NCI-H2227 (cell line): ENCODE results near the gene ODC1.
A peak's percentile ranks its signal among the peaks of the same experiment; 100 is the strongest.
"Not testable (repeated sequence)": the region's sequence is repeated elsewhere in the genome, so short reads cannot be mapped to it uniquely, and the experiment has no call there.

ENCODE experiments used
- DNase-seq: peaks from one replicate; lab custom pipeline; 2025; ENCODE audit not compliant: unreplicated experiment; lab: John Stamatoyannopoulos, UW

ODC1 gene

GRCh38 chr2:10447895-10448575, at the start of gene ODC1:
TSS of gene ODC1 (minus strand) at chr2:10448327. CDS start at chr2:10445032, 3,295 bp downstream.
- peak; percentile 99 for DNase-seq

- DNase-seq: peak; percentile 76
Observed at GRCh38 chr2:10497797-10498251, 49.7 kb upstream of the ODC1 start.

- no peak for DNase-seq
Observed at GRCh38 chr2:10495988-10496313, 47.8 kb upstream of the ODC1 start.

DNA sequence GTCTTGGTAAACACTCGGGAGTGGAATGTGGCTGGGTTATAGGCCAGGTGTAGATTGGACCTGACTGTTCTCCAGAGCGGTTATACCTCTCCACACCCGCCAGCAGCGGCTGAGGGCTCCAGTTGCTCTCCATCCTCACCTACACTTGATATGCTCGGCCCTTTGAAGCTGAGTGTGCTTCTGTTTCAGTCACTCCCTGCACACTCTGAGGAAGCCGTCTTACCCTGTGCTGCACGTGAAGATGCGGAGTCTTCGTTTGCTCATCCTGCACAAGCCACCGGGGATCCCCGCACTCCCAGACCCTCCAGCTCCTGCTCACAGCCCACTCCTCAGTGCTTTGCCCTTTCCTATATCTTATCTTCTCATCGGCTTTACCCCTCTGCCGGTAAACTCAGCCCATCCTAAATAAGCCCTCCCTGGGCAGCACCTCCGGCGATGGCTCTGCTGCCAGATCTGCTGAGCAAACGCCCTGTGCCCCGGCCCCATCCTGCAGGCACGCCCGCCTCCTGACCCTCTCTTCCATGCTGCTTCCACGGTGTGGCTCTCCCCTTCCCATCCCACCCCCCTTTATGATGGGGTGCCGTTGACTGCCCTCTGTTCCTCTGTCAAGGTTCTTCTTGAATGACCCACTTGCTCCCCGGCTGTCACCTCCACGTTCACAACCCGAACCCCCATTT, 47.3 kb upstream of the ODC1 start:
- DNase-seq: no peak

DNA sequence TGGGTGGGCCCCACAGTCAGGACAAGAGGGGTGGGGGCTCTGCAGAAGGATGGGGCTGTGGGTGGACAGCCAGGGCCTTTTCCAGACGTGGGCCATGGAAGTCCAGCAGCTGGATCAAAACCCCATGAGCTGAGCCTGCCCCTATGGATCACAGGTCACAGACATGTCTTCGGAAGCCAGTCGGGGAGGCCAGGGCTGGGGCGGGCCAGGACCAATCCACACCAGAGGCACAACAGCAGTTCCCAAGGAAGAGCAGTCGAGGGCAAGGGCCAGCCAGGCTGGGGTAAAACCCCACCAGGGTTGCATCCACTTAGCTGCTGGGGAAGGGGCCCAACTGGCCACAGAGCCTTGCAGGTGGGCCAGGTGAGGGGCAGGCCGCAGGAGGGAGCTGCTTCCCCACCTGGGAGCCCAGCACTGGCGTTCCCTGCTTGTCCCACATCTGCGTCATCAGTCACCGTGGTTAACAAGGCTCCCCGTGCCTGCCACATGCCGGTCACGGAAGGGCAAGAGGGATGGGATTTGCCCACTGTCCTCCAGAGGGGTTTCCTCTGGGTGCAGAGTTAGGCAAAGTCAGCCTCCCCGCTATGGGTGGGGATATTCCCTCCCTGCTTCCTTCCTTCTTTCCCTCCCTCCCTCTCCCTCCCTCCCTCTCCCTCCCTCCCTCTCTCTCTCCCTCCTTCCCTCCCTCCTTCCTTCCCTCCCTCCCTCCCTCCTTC, 46.4 kb upstream of the ODC1 start:
- no peak for DNase-seq

DNA sequence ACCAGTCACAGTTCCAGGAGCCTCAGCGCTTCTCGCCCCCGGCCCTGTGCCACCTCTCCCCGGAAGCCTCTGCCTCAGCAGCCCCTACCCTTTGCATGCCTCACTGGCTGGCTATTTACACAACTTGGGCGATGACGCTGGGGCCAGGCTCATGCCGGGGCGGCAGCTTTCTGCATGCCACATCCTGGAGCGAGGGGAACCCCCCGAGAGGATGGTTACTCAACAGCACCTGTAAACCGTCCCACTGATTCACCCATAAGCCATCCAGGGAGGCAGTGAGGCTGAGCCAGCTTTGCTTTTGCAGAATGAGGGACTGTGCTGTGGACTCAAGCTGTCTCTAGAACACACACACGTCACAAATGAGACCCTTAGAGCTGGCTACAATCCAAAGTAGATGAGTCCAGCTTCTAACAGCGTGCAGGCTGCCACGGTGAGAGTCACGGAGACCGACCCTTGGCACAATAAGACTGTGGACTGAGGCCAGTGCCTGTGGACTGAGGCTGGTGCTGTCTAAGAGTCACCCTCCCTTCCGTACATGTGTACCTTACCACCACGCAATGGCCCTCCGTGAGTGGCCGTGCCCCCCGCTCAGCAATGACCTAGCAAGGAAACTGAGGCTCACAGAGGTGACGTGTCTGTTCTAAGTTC, 45.6 kb upstream of the ODC1 start:
- DNase-seq: no peak

GRCh38 chr2:10493075-10493633, 45.0 kb upstream of the ODC1 start:
- no peak for DNase-seq

GRCh38 chr2:10490806-10491291, 42.7 kb upstream of the ODC1 start:
- no peak for DNase-seq

DNA sequence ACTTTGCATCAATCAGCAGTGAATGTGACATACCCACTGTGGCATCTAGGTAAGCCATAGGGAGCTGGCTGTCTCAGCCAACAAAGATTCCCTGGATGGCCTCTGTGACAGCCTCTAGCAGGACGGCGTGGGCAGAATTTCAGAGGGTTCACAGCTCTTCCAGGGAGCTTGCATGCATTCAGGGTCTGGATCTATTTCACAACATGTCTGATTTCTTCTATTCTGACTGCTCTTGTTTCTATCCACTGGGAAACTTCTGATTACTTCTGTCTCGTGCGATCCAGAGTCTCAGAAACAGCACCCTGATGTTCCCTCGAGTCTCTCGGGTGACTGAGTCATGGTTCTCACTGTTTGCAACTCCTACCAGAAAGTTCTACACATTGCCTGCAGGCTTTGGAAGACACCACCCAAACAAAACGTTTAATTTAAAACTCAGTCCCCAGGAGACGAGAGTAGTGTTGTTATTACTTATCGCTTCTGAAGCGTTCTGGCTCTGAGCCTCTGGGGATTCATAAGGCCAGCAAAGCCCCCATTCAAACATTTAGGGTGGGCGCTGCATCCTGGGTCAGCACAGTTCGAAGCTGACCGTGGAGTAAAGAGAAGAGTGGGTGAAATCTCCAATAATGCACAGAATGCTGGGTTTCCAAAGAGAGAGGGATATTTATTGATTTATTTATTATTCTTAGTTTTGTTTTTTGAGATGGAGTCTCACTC, 41.9 kb upstream of the ODC1 start:
- DNase-seq: no peak

GRCh38 chr2:10488142-10488541, 40.0 kb upstream of the ODC1 start:
- DNase-seq: not testable (repeated sequence)

GRCh38 chr2:10487741-10488104, 39.6 kb upstream of the ODC1 start:
- not testable (repeated sequence) for DNase-seq

- DNase-seq: no peak
Observed at GRCh38 chr2:10487081-10487740, 39.1 kb upstream of the ODC1 start.

DNA sequence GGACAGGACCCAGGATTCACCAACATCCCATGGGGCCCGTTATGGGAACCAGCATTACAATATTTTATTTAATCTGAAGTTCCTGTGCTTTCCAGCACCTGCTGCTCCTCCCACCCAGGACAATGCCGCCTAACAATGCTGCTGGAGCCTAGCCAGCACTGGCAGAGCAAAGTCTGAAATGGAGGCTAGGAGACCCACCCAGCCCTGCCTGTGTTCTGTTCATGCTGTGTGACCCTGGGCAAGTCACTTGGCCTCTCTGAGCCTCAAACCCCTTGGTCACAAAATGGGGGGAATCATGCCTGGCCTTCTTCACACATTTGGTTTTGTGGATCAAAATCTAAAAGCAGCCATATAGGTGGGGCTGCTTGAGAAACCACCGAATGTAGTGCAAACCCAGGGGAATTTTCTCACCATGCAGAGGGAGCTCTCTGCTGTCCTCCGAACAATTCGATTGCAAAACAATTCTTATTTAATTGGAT, 38.5 kb upstream of the ODC1 start:
- no peak for DNase-seq

DNA sequence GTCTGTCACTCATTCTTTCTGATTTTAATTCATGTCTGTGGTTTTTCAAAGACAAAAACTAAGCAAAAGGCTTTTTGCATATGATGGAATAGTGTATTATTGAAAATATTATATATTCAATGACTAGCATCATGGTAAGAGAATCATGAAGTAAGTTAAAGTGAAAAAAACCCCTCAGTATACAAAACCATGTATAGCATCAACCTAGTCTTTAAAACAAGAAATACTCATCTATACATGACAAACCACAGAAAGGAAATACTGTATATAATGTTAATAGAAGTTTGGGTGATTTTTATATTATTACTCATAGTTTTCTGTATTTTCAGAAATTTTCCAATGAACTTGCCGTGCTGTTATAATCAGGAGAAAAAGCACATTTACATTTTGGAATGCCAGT, 38.0 kb upstream of the ODC1 start:
- no peak for DNase-seq

DNA sequence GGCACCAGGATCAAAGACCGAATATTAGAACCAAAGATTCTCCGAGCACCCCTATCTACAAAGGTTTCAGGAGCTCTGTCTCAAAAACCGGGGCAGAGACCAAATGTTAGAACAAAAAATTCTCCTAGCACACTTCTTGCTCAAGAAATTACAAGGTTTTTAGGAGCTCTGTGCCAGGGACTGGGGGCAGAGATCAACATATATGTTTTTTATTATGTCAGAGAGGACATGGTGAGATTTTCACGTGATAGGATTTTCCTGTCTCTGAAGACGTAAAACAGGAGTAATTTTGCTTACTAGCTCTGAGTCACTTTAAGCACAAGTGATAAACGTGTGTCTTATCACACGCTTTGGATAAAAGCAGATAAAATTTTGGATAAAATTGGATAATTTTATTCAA, 34.8 kb upstream of the ODC1 start:
- DNase-seq: no peak

DNA sequence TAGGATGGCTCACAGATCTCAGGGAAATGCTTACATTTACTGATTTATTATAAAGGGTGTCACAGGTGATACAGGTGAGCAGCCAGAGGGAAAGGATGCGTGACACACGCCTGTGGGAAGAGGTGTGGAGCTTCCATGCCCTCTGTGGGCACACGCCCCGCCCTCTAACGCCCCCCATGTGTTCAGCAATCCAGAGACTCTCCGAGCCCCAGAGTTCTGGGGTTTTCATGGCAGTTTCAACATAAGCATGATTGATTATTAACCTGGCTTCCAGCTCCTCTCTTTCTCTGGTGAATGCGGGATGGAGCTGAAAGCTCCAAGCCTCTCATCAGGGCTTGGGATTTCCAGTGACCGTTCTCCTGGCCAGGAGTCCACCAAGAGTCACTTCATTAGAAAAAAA, 34.3 kb upstream of the ODC1 start:
- no peak for DNase-seq

DNA sequence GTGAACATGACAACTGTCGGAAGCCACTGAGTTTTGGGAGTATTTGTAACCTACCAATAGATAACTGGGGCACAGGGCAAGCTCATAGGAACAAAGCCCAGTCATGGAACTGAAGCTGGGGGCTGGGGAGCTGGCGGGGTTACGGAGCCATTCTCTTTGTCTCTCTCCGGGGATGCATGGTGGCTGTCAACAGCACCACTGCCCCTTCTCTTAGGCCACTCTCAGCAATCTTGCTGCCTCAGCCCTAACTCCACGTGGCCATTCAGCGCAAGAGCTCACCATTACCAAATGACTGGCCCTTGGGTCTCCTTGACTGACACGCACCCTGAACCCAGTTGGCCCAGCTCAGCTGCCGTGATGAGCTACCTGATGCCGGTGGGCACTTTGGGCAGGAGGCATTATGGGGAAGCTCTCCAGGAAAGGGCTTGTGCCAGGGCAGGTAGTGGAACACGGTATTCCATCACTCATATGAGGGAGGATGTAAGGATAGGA, 33.6 kb upstream of the ODC1 start:
- no peak for DNase-seq

DNA sequence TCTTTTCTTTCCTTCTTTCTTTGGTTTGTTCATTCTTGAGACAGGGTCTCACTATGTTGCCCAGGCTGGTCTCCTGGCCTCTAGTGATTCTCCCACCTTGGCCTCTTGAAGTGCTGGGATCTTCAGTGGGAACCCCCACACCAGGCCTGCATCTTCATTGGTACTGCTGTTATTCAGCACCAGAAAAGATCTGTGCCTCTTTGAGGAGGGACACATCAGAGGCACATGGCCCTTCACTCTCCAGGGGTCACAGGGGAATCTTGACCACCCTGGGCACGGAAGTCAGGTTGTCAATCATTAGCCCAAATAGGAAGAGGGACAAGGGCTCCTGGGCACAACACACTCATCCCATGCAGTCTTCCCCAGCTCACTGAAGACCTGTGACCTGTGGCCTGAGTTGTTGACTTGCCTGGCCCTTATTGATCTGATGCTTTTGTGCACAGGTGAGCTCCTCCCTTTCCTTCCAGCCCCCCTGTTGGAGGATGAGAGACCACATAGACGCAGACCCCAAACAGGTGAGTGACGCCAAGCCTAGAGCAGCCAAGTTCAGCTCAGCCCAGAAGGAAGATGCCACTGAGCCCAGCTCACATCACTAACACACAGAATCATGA, 33.0 kb upstream of the ODC1 start:
- no peak for DNase-seq

DNA sequence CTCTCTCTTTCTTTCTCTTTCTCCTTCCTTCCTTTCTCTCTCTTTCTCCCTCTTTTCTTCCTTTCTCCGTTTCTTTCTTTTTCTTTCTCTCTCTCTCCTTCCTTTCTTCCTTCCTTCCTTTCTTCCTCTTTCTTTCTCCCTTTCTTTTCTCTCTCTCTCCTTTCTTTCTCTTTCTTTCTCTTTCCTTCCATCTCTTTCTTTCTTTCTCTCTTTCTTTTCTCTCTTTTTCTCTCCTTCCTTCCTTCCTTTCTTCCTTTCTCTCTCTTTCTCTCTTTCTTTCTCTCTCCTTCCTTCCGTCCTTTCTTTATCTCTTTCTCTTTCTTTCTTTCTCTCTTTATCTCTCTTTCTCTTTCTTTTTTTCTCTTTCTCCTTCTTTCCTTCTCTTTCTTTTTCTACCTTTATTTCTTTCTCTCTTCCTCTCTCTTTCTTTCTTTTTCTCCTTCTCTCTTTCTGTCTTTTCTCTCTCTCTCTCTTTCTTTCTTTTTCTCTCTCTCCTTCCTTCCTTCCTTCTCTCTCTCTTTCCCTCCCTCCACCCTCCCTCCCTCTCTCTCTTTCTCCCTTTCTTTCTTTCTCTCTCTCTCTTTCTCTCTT, 32.3 kb upstream of the ODC1 start:
- no peak for DNase-seq
